ENCODE data around the gene HOMER2. TPM values are rescaled to one million over a fixed set of nuclear protein-coding genes. Genes with fewer than 3 reads are reported as not detected.
"Not testable (repeated sequence)": the region's sequence is repeated elsewhere in the genome, so short reads cannot be mapped to it uniquely, and the experiment has no call there.

HOMER2 gene
- total RNA-seq, 1 experiment from 2014 or later = 22.1 TPM

GRCh38 chr15:82830427-82831173 lies 121.9 kb downstream of the HOMER2 start:
- in situ Hi-C loops (cut with HindIII; ENCODE audit: low pct_unique_long_range_greater_than_20kb, low sequenced_read_pairs) = no loop called here

GRCh38 chr15:82829234-82829633 lies 123.3 kb downstream of the HOMER2 start:
- in situ Hi-C loops (cut with HindIII; ENCODE audit: low pct_unique_long_range_greater_than_20kb, low sequenced_read_pairs) = no loop called here
- DNase-seq (ENCODE audit: low read depth) = no peak

More at GRCh38 chr15:82830427-82831173, 121.9 kb downstream of the HOMER2 start:
- peak; percentile 59 for DNase-seq (ENCODE audit: low read depth)

DNA sequence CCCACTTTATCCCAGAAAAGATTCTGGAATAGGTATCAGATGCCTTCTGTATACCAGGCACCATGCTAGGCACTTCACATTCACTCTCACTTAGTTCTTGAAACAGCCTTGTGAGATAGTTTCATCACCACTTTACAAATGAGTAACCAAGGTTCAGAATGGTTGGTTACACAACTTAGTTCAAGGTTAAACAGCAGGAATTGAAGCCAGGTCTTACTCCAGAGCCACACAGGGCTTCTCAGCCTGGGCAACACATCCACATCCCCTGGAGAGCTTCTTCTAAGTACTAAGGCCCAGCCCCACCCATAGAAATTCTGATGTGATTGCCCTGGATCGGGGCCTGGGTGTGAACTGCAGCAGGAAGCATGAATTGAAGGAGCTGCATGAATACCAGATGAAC lies 124.4 kb downstream of the HOMER2 start:
- in situ Hi-C loops (cut with HindIII; ENCODE audit: low pct_unique_long_range_greater_than_20kb, low sequenced_read_pairs) = no loop called here

GRCh38 chr15:82823049-82823448 lies 129.5 kb downstream of the HOMER2 start:
- DNase-seq (ENCODE audit: low read depth) = no peak
- in situ Hi-C loops (cut with HindIII; ENCODE audit: low pct_unique_long_range_greater_than_20kb, low sequenced_read_pairs) = no loop called here

More for the DNA sequence above, 124.4 kb downstream of the HOMER2 start:
- peak; percentile 66 for DNase-seq (ENCODE audit: low read depth)

GRCh38 chr15:82821851-82822250 lies 130.7 kb downstream of the HOMER2 start:
- in situ Hi-C loops (cut with HindIII; ENCODE audit: low pct_unique_long_range_greater_than_20kb, low sequenced_read_pairs) = not testable (repeated sequence)

GRCh38 chr15:82821396-82821795 lies 131.1 kb downstream of the HOMER2 start:
- in situ Hi-C loops (cut with HindIII; ENCODE audit: low pct_unique_long_range_greater_than_20kb, low sequenced_read_pairs) = not testable (repeated sequence)
- peak; percentile 53 for DNase-seq (ENCODE audit: low read depth)

More at GRCh38 chr15:82821851-82822250, 130.7 kb downstream of the HOMER2 start:
- not testable (repeated sequence) for DNase-seq (ENCODE audit: low read depth)

- DNase-seq (ENCODE audit: low read depth) = no peak
- in situ Hi-C loops (cut with HindIII; ENCODE audit: low pct_unique_long_range_greater_than_20kb, low sequenced_read_pairs) = no loop called here
Measured at GRCh38 chr15:82820128-82820527, 132.4 kb downstream of the HOMER2 start.

DNA sequence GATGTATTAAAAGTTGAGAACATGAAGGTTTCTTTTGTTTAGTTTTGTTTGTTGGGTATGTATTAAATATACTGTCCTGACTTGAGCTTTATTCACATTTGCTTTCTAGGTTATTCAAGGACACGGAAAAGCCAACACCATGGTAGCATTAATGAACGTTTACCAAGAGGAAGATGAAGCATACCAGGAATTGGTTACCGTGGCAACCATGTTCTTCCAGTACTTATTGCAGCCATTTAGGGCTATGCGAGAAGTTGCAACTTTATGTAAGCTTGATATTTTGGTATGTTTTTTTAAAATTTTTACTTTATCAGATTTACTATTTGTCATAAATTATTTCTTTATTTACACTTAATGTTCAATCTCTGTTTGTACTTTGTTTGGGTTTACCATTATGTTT lies 139.5 kb downstream of the HOMER2 start:
- in situ Hi-C loops (cut with HindIII; ENCODE audit: low pct_unique_long_range_greater_than_20kb, low sequenced_read_pairs) = no loop called here
- DNase-seq (ENCODE audit: low read depth) = no peak

GRCh38 chr15:82810890-82811426 lies 141.6 kb downstream of the HOMER2 start:
- in situ Hi-C loops (cut with HindIII; ENCODE audit: low pct_unique_long_range_greater_than_20kb, low sequenced_read_pairs) = no loop called here
- no peak for DNase-seq (ENCODE audit: low read depth)

DNA sequence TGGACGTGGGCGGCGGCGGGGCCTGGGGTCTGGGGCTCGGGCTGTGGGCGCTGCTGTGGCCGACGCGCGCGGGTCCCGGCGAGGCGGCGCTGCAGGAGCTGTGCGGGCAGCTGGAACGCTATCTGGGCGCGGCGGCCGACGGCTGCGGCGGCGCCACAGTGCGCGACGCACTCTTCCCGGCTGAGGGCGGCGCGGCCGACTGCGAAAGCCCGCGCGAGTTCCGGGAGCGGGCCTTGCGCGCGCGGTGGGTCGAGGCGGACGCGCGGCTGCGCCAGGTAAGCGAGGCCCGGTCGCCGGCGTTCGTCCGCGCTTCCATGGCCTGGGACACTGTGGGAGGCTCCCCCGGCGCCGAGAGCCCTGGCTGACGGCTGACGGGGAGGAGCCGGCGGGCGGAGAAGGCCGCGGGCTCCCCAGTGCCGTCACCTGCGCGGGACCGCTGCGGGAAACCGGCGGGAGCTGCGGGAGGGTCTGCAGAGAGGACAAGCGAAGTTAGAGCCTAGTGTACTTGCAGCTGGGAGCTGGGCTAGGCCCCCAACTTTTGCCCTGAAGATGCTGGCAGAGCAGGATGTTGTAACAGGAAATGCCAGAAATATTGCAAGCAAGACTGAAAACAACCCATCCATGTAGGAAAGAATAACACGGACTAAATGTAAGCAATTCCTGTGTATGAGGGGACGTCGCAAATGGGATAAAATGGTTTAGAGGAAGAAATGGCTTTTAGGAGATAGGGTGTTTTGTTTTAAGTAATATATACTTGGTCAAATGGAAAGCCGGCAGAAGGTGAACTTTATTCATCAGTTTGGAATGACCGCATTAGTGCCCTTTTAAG lies 142.2 kb downstream of the HOMER2 start:
- in situ Hi-C loops (cut with HindIII; ENCODE audit: low pct_unique_long_range_greater_than_20kb, low sequenced_read_pairs) = no loop called here
- peak; percentile 60 for DNase-seq (ENCODE audit: low read depth)

DNA sequence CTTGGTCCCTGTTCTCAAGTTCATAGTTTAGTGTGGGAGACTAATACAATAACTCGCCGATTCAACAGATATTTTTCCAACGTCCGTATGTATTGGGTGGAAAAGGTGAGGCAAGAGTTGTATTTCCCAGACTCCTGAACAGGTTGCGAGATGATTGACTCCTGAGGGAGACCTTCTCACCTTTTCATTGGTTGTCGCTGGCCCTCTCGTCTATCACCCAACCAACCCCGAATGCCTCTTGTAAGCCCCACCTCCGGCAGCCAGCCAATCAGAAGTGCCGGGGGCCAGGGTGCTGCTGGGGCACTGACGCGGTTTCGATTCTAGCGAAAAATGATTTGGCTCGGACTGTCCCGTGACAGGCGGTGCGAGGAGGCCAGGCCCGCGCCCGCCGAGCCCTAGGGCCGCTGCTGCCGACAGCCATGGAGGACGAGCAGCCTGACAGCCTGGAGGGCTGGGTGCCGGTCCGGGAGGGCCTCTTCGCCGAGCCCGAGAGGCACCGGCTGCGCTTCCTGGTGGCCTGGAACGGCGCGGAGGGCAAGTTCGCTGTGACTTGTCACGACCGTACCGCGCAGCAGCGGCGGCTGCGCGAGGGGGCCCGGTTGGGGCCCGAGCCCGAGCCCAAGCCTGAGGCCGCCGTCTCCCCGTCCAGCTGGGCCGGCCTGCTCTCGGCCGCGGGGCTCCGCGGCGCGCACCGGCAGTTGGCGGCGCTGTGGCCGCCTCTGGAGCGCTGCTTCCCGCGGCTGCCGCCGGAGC lies 143.0 kb downstream of the HOMER2 start, which contains the start of gene WHAMM:
Gene WHAMM, plus strand, starts transcription at position 321 of the 753 bp plus-strand sequence. Its CDS starts 99 bp downstream, at position 420.
- in situ Hi-C loops (cut with HindIII; ENCODE audit: low pct_unique_long_range_greater_than_20kb, low sequenced_read_pairs) = loop anchor here (10.0 kb wide), 1 partner anchor 55 kb away; no protein-coding TSS in a partner anchor

DNA sequence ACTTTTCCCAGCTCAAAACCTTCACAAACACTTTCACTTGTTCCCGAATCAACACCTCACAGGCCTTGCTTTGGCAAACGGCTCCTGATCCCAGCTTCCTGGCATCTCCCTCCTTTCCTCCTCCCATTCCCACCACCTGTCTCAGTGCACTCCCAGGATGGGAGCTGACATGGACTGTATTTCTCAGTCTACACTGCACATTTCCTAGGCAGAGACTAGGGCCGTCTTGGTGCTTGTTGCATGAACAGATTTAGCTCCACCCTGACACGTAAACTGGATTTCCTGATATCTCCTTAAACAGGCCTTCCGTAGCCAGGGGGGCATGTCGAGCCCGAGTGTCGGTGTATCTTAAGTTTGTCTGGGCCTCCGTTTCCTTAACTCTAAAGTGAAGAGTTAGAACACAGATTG lies 143.9 kb downstream of the HOMER2 start:
- peak; percentile 61 for DNase-seq (ENCODE audit: low read depth)
- in situ Hi-C loops (cut with HindIII; ENCODE audit: low pct_unique_long_range_greater_than_20kb, low sequenced_read_pairs) = loop anchor here (10.0 kb wide), 1 partner anchor 56 kb away; no protein-coding TSS in a partner anchor

More for the DNA sequence above, 143.0 kb downstream of the HOMER2 start, which contains the start of gene WHAMM:
- peak; percentile 98 for DNase-seq (ENCODE audit: low read depth)

DNA sequence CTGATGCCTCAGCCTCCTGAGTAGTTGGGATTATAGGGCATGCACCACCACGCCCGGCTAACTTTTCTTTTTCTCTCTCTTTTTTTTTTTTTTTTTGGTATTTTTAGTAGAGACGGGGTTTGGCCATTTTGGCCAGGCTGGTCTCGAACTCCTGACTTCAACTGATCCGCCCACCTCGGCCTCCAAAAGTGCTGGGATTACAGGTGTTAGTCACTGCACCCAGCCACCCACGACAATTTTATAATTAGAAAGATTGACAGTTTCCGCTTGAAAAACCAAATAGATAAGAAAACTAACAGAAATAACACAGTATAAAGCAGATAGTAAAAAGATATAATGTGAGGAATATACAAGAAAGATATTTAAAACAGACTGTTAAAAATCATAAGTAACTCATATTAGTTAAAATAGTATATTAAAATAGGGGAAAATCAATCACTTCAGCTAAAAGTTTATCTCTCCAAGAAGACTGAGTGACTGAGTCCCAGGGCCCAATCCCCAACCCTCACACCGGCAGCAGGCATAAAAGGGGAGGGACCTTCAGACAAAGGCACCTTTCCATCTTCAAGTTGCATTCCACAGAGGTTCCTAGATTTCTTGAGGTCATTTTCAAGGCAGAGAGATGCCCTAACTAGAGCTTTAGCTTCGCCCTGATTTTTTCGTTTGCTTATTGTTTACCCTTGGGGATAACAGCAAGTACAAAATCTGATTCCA lies 144.4 kb downstream of the HOMER2 start:
- in situ Hi-C loops (cut with HindIII; ENCODE audit: low pct_unique_long_range_greater_than_20kb, low sequenced_read_pairs) = loop anchor here (10.0 kb wide), 1 partner anchor 57 kb away; no protein-coding TSS in a partner anchor
- DNase-seq (ENCODE audit: low read depth) = no peak

GRCh38 chr15:82805994-82806406 lies 146.5 kb downstream of the HOMER2 start, which contains the start of gene FSD2:
FSD2 (minus strand) TSS chr15:82806069; CDS start chr15:82787390, 18,679 bp downstream.
- in situ Hi-C loops (cut with HindIII; ENCODE audit: low pct_unique_long_range_greater_than_20kb, low sequenced_read_pairs) = loop anchor here (10.0 kb wide), 1 partner anchor 59 kb away; no protein-coding TSS in a partner anchor
- DNase-seq (ENCODE audit: low read depth) = peak; percentile 85

DNA sequence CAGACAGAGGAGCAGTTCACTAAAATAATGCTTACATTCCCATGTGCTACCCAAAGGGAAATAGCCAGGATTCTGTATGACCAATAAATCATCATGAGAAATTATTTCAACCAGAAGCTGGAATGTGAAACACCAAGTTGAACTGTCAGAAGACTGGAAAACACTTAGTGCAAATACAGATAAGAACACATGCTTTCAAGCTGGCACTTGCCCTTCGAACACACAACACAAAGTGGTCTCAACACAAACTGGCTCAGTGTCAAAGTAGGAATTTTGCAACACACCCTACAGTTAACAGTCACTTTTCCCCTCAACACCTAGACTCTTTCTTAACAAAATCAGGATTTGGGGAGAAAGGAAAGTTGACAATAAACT lies 148.0 kb downstream of the HOMER2 start:
- in situ Hi-C loops (cut with HindIII; ENCODE audit: low pct_unique_long_range_greater_than_20kb, low sequenced_read_pairs) = loop anchor here (10.0 kb wide), 1 partner anchor 60 kb away; no protein-coding TSS in a partner anchor
- no peak for DNase-seq (ENCODE audit: low read depth)

GRCh38 chr15:82803793-82804574 lies 148.5 kb downstream of the HOMER2 start:
- in situ Hi-C loops (cut with HindIII; ENCODE audit: low pct_unique_long_range_greater_than_20kb, low sequenced_read_pairs) = loop anchor here (10.0 kb wide), 1 partner anchor 61 kb away; no protein-coding TSS in a partner anchor
- DNase-seq (ENCODE audit: low read depth) = peak; percentile 10

Measured in Caki2 (cell line).